Measurements from ENCODE around the gene MUC4. TPM values are rescaled to one million over a fixed set of nuclear protein-coding genes. Genes with fewer than 3 reads are reported as not detected.

The MUC4 gene
- total and polyA plus RNA-seq, 2 of the 4 experiments (the other 2 are of a cell fraction) = not detected

- H3K4me1 ChIP-seq (ENCODE audit: control insufficient read depth, insufficient read depth, low read length) = no peaks in the 10 kb centered on the region
- no peak overlapping the region for H4K8ac ChIP-seq (ENCODE audit: low read depth in 2 of 2, low read length in 2 of 2)
- CTCF ChIA-PET = no interaction called here
- no peak overlapping the region for H3K18ac ChIP-seq (ENCODE audit: low read depth, low read length)
- in situ Hi-C loops (cut with MboI; ENCODE audit: low sequenced_read_pairs) = loop anchor here (5.0 kb wide), 1 partner anchor 49 kb away; no protein-coding TSS in a partner anchor
- BruUV-seq (replicated peaks) = no TSS peak
- WGBS, 2 experiments (ENCODE audit: extremely low coverage in 2 of 2, insufficient read length in 1 of 2) = 53% methylated on average over 7 of the region's 10 CpGs; no CpG with 5 or more reads in 1 of the 2 experiments
- H2AK5ac ChIP-seq (ENCODE audit: low read depth, low read length) = no peak overlapping the region
- H3K9me3 ChIP-seq (ENCODE audit: control insufficient read depth, insufficient read depth, low read length) = no peaks in the 10 kb centered on the region
- no peak overlapping the region for H4K5ac ChIP-seq (ENCODE audit: low read depth, low read length)
- H3K27me3 ChIP-seq (ENCODE audit: control insufficient read depth, insufficient read depth, low read length) = peaks cover 61% of the 10 kb centered on the region
- no peak overlapping the region for H2BK5ac ChIP-seq (ENCODE audit: low read depth, low read length, poor library complexity, severe bottlenecking)
- no peak overlapping the region for H2BK20ac ChIP-seq (ENCODE audit: low read depth, low read length)
- H4K91ac ChIP-seq (ENCODE audit: insufficient read depth, low read depth, low read length) = no peak overlapping the region
- H3K56ac ChIP-seq (ENCODE audit: extremely low read depth, insufficient read depth, low read length) = no peak overlapping the region
- no peak overlapping the region for H3K23ac ChIP-seq (ENCODE audit: low read depth, low read length)
- no peak overlapping the region for H3K4me3 ChIP-seq (ENCODE audit: insufficient read depth, low read depth, low read length)
- no peak overlapping the region for H3K14ac ChIP-seq (replicated peaks; ENCODE audit: low read depth, low read length)
- no peaks in the 10 kb centered on the region for H3K9me1 ChIP-seq (ENCODE audit: insufficient read depth, low read length)
- no peaks in the 10 kb centered on the region for H3K79me1 ChIP-seq (ENCODE audit: low read depth in 1 of 2, low read length in 2 of 2)
- no peak overlapping the region for H2AK9ac ChIP-seq (replicated peaks; ENCODE audit: low read depth, low read length, poor library complexity)
- intact Hi-C loops (cut with micrococcal nuclease) = no loop called here
- H3K9ac ChIP-seq (ENCODE audit: low read depth, low read length) = no peak overlapping the region
- POLR2A ChIA-PET (ENCODE audit: unreplicated experiment) = no interaction called here
- TF ChIP-seq MAFK (IDR thresholded peaks at IDR 0.05; ENCODE audit: low read depth, low read length) (no peak), CTCF (conservative IDR thresholded peaks at IDR 0.05; ENCODE audit: low read depth, low read length) (no peak), ELK1 (IDR thresholded peaks at IDR 0.05; ENCODE audit: borderline replicate concordance, low read depth, low read length) (no peak), SMC3 (IDR thresholded peaks at IDR 0.05; ENCODE audit: low read depth, low read length) (no peak), RCOR1 (IDR thresholded peaks at IDR 0.05; ENCODE audit: insufficient replicate concordance, low read length) (no peak), BHLHE40 (IDR thresholded peaks at IDR 0.05; ENCODE audit: low read depth, low read length) (no peak)
- no peak overlapping the region for H3K4me2 ChIP-seq (ENCODE audit: low read depth, low read length)
- DNase-seq (no peak), ATAC-seq (ENCODE audit: low read depth) (no peak)
- no peak overlapping the region for H3K27ac ChIP-seq (ENCODE audit: insufficient read depth, low read length)
- no peak overlapping the region for H3K4ac ChIP-seq (ENCODE audit: low read depth, low read length)
- H4K20me1 ChIP-seq (ENCODE audit: insufficient read depth, low read length) = no peaks in the 10 kb centered on the region
- H3K36me3 ChIP-seq (ENCODE audit: control insufficient read depth, insufficient read depth, low read length) = no peaks in the 10 kb centered on the region
- no peak overlapping the region for H2BK15ac ChIP-seq (ENCODE audit: low read depth, low read length)
- no peak overlapping the region for H2AFZ ChIP-seq (replicated peaks; ENCODE audit: low read length, poor library complexity)
- dilution Hi-C loops (cut with HindIII; ENCODE audit: low sequenced_read_pairs, unreplicated experiment) = no loop called here
- H2BK120ac ChIP-seq (ENCODE audit: low read depth, low read length) = no peak overlapping the region
These were observed 53.9 kb downstream of the MUC4 start for GRCh38 chr3:195757827-195758226.

All from IMR-90 (cell line).